B cell (primary cell): ENCODE results near the gene WDR64. TPM values are rescaled to one million over a fixed set of nuclear protein-coding genes. Genes with fewer than 3 reads are reported as not detected.
A peak's percentile ranks its signal among the peaks of the same experiment; 100 is the strongest.

ENCODE experiments used
- ATAC-seq: fragments of 200-7000 bp; cut with Tn5 transposase; one replicate; pipeline ENCODE4 v1.10.0; 2021; ENCODE audit warnings: low read depth, mild to moderate bottlenecking, moderate number of reproducible peaks, moderate library complexity
- CTCF ChIA-PET: fragments of 350-600 bp; sonication (Branson Sonifier 250); formaldehyde crosslinking; loops from one replicate; lab custom pipeline; 2021; ENCODE audit warnings: antibody characterized with exemption, inconsistent platforms; lab: Charles Lee
- POLR2A ChIA-PET: fragments of 350-600 bp; sonication (Branson Sonifier 250); formaldehyde crosslinking; loops from one replicate; lab custom pipeline; 2021; ENCODE audit warnings: antibody characterized with exemption; lab: Charles Lee
- DNase-seq: peaks from one replicate; pipeline ENCODE4 v3.0.0; 2013
- H2AFZ ChIP-seq: 2 replicates; pipeline ENCODE4 v1.6.1; 2012; ENCODE audit warnings: mild to moderate bottlenecking, low read depth, low read length; ENCODE audit not compliant: insufficient read depth, poor library complexity, severe bottlenecking
- H3K27ac ChIP-seq, 2 donors: 1 replicate in 1 of 2; 2 replicates in 1 of 2; pipeline ENCODE4 v1.5.1; 2012 to 2013; ENCODE audit warnings: low read length in 2 of 2, mild to moderate bottlenecking in 2 of 2, moderate library complexity in 1 of 2
- H3K27me3 ChIP-seq, 4 experiments: fragments of 200-600 bp in 1 of 4; sonication (generic) in 1 of 4; replicated peaks in 1 of 4; 1 replicate in 2 of 4; 2 replicates in 2 of 4; pipeline versions ENCODE4 v1.6.1 to v1.7.0; 2013 to 2016; ENCODE audit warnings: low read length in 3 of 4, mild to moderate bottlenecking in 2 of 4, mixed read lengths in 1 of 4, moderate library complexity in 1 of 4; ENCODE audit not compliant: insufficient read depth in 4 of 4, control insufficient read depth in 3 of 4; ENCODE audit errors: control extremely low read depth in 1 of 4
- H3K36me3 ChIP-seq, 2 experiments: replicated peaks in 1 of 2; 1 replicate in 1 of 2; 2 replicates in 1 of 2; pipeline versions ENCODE4 v1.6.1 to v1.7.1; 2013; ENCODE audit warnings: low read length in 1 of 2; ENCODE audit not compliant: insufficient read depth in 2 of 2, control insufficient read depth in 1 of 2; ENCODE audit errors: control extremely low read depth in 1 of 2, extremely low read depth in 1 of 2
- H3K4me1 ChIP-seq, 2 donors: fragments of 200-600 bp in 1 of 2; sonication (generic) in 1 of 2; 1 replicate in 1 of 2; 2 replicates in 1 of 2; pipeline versions ENCODE4 v1.5.1 to v1.6.1; 2013 to 2017; ENCODE audit warnings: low read length in 2 of 2; ENCODE audit not compliant: control insufficient read depth in 2 of 2, insufficient read depth in 2 of 2
- H3K4me2 ChIP-seq: replicated peaks from 2 replicates; pipeline ENCODE3; 2012; ENCODE audit warnings: mild to moderate bottlenecking, low read depth, low read length; ENCODE audit not compliant: poor library complexity, severe bottlenecking
- H3K4me3 ChIP-seq, 5 experiments: fragments of 200-600 bp in 1 of 5; sonication (generic) in 1 of 5; 1 replicate in 3 of 5; 2 replicates in 2 of 5; pipeline versions ENCODE4 v1.5.1 to v1.7.0; 2011 to 2016; ENCODE audit warnings: low read length in 4 of 5, mild to moderate bottlenecking in 4 of 5, low read depth in 2 of 5, control low read depth in 1 of 5, moderate library complexity in 1 of 5; ENCODE audit not compliant: insufficient read depth in 1 of 5; ENCODE audit errors: control extremely low read depth in 1 of 5, extremely low read depth in 1 of 5
- H3K79me2 ChIP-seq: fragments of 200-600 bp; sonication (generic); one replicate; pipeline ENCODE4 v1.6.0; 2016; ENCODE audit warnings: low read length; ENCODE audit not compliant: control insufficient read depth, insufficient read depth
- H3K9ac ChIP-seq: fragments of 200-600 bp; sonication (generic); 2 replicates; pipeline ENCODE4 v1.6.1; 2017; ENCODE audit warnings: mild to moderate bottlenecking, low read length, moderate library complexity
- H3K9me3 ChIP-seq, 3 donors: one replicate each; pipeline versions ENCODE4 v1.6.1 to v1.7.1; 2013; ENCODE audit warnings: low read length in 2 of 3; ENCODE audit not compliant: control insufficient read depth in 2 of 3, insufficient read depth in 1 of 3; ENCODE audit errors: control extremely low read depth in 1 of 3
- H4K20me1 ChIP-seq: 2 replicates; pipeline ENCODE4 v1.6.0; 2012; ENCODE audit warnings: mild to moderate bottlenecking, low read length; ENCODE audit not compliant: insufficient read depth, control insufficient read depth, poor library complexity, severe bottlenecking
- H3K27ac Mint-ChIP-seq: one replicate; pipeline ENCODE4 v1.8.0; 2021; ENCODE audit warnings: mixed read lengths
- H3K27me3 Mint-ChIP-seq: one replicate; pipeline ENCODE4 v1.8.0; 2021; ENCODE audit warnings: mixed read lengths
- H3K4me1 Mint-ChIP-seq: one replicate; pipeline ENCODE4 v1.8.0; 2021; ENCODE audit warnings: mixed read lengths
- H3K4me3 Mint-ChIP-seq: one replicate; pipeline ENCODE4 v1.8.0; 2021; ENCODE audit warnings: mixed read lengths
- H3K9me3 Mint-ChIP-seq: one replicate; pipeline ENCODE4 v1.8.0; 2022; ENCODE audit warnings: mixed read lengths; ENCODE audit not compliant: insufficient read depth
- CTCF ChIP-seq: fragments of 200-600 bp; IDR thresholded peaks from one replicate; pipeline ENCODE4 v1.8.0; 2022; ENCODE audit warnings: antibody characterized with exemption, mild to moderate bottlenecking
- EZH2 ChIP-seq: IDR thresholded peaks from 2 replicates; pipeline ENCODE4 v1.6.1; 2012; ENCODE audit warnings: borderline replicate concordance, low read depth, mild to moderate bottlenecking, moderate library complexity, low read length; ENCODE audit not compliant: insufficient read depth, poor library complexity, severe bottlenecking
- WGBS: methylation state at CpG from one replicate; pipeline ENCODE4 v1.1.5; 2013; ENCODE audit warnings: missing lambda C conversion rate; ENCODE audit not compliant: insufficient coverage; 5-methylcytosine and 5-hydroxymethylcytosine counted together
- intact Hi-C: fragments of 100-400 bp; cut with micrococcal nuclease; formaldehyde crosslinking; loops from one replicate; pipeline ENCODE4 v1.10.0; 2022
- polyA plus RNA-seq: library from polyadenylated mRNA; depleted of rRNA; stranded (reverse); fragments of >200 nt; gene quantifications from 2 replicates; pipeline ENCODE4 v1.2.3, GENCODE V29; 2012
- total RNA-seq, 2 donors: library from RNA; stranded (reverse); fragments of 120-200 nt in 1 of 2; gene quantifications; 1 replicate in 1 of 2; 2 replicates in 1 of 2; pipeline versions ENCODE4 v1.2.3 to v1.2.4, GENCODE V29; 2013 to 2022

WDR64 gene
- total and polyA plus RNA-seq, 2 donors (not counting 1 experiment from before 2014, with no cell fraction given) = 0.13 TPM; not detected in 1

- Mint-ChIP-seq H3K27ac (no peak overlapping the region), H3K4me3 (no peak overlapping the region), H3K27me3 (peaks cover 4% of the 10 kb centered on the region), H3K9me3 (no peaks in the 10 kb centered on the region), H3K4me1 (peaks cover 10% of the 10 kb centered on the region)
- no peak for ATAC-seq
- no peak overlapping the region for H3K9ac ChIP-seq
- no peak for TF ChIP-seq EZH2
- TF ChIP-seq CTCF = no peak
- WGBS = no CpG with 5 or more reads among the region's 1 CpG
- CTCF ChIA-PET = no interaction called here
- H3K9me3 ChIP-seq = no peaks in the 10 kb centered on the region
- intact Hi-C loops = no loop called here
- no peak overlapping the region for H3K4me2 ChIP-seq
- no peak overlapping the region for H2AFZ ChIP-seq
- no peak overlapping the region for H3K27ac ChIP-seq
- H3K4me1 ChIP-seq = peaks cover 7 to 11% of the 10 kb centered on the region in 2 donors
- H3K36me3 ChIP-seq = no peaks in the 10 kb centered on the region
- no peaks in the 10 kb centered on the region for H3K27me3 ChIP-seq
- H3K79me2 ChIP-seq = no peaks in the 10 kb centered on the region
- POLR2A ChIA-PET = no interaction called here
- H3K4me3 ChIP-seq = no peak overlapping the region
- DNase-seq = no peak
- H4K20me1 ChIP-seq = no peaks in the 10 kb centered on the region
Measured at GRCh38 chr1:241817331-241817792, 165.3 kb downstream of the WDR64 start.

GRCh38 chr1:241817956-241818612, 166.0 kb downstream of the WDR64 start:
- Mint-ChIP-seq H3K4me1 (peaks cover 10% of the 10 kb centered on the region), H3K9me3 (no peaks in the 10 kb centered on the region), H3K4me3 (no peak overlapping the region), H3K27ac (no peak overlapping the region), H3K27me3 (peaks cover 9% of the 10 kb centered on the region)
- ChIA-PET POLR2A (no interaction called here), CTCF (no interaction called here)
- Histone ChIP-seq H2AFZ (no peak overlapping the region), H4K20me1 (no peaks in the 10 kb centered on the region), H3K79me2 (no peaks in the 10 kb centered on the region), H3K4me3 (no peak overlapping the region), H3K9ac (no peak overlapping the region), H3K9me3 (no peaks in the 10 kb centered on the region), H3K36me3 (no peaks in the 10 kb centered on the region), H3K4me1 (peaks cover 7 to 11% of the 10 kb centered on the region in 2 donors), H3K27me3 (no peaks in the 10 kb centered on the region), H3K4me2 (no peak overlapping the region), H3K27ac (no peak overlapping the region)
- TF ChIP-seq EZH2 = no peak
- no peak for TF ChIP-seq CTCF
- no peak for ATAC-seq
- 42% methylated on average over 1 of the region's 3 CpGs for WGBS
- DNase-seq = peak; percentile 14
- intact Hi-C loops = no loop called here
